H1 (cell line): ENCODE results near the gene GPSM1. TPM values are rescaled to one million over a fixed set of nuclear protein-coding genes. Genes with fewer than 3 reads are reported as not detected.

Experiments used
- CTCF ChIA-PET: fragments of 300-600 bp; sonication (Branson Sonifier 250); formaldehyde crosslinking; loops from one replicate; lab custom pipeline; 2021; ENCODE audit not compliant: partially characterized antibody; lab: Charles Lee
- POLR2A ChIA-PET: fragments of 300-600 bp; sonication (Branson Sonifier 250); formaldehyde crosslinking; loops from one replicate; lab custom pipeline; 2021; ENCODE audit warnings: inconsistent platforms; ENCODE audit not compliant: partially characterized antibody; lab: Charles Lee
- DNase-seq, 2 experiments: peaks; one replicate each; pipeline versions ENCODE4 v3.0.0 to v3.0.0-alpha.2; 2010 to 2022; ENCODE audit warnings: low spot score in 2 of 2, low read depth in 1 of 2, mixed read lengths in 1 of 2
- FAIRE-seq: peaks from 2 replicates; lab custom pipeline; 2011; peaks lifted over from hg19 to GRCh38; lab: Jason Lieb, UNC
- H2AFZ ChIP-seq: 2 replicates; pipeline ENCODE4 v1.8.1; 2012; ENCODE audit warnings: low read length, inconsistent platforms
- H2AK5ac ChIP-seq: 2 replicates; pipeline ENCODE4 v1.6.1; 2013; ENCODE audit warnings: low read depth, low read length
- H2BK120ac ChIP-seq: replicated peaks from 2 replicates; pipeline ENCODE3; 2013; ENCODE audit warnings: low read depth, low read length, inconsistent platforms
- H2BK12ac ChIP-seq: 2 replicates; pipeline ENCODE4 v1.6.1; 2013; ENCODE audit warnings: low read depth, low read length
- H2BK15ac ChIP-seq: 2 replicates; pipeline ENCODE4 v1.6.1; 2013; ENCODE audit warnings: low read length
- H2BK20ac ChIP-seq: 2 replicates; pipeline ENCODE4 v1.6.1; 2013; ENCODE audit warnings: low read length
- H2BK5ac ChIP-seq: 2 replicates; pipeline ENCODE4 v1.6.1; 2013; ENCODE audit warnings: low read depth, low read length
- H3K14ac ChIP-seq: 2 replicates; pipeline ENCODE4 v1.6.1; 2013; ENCODE audit warnings: inconsistent platforms; ENCODE audit not compliant: insufficient read length
- H3K18ac ChIP-seq: 2 replicates; pipeline ENCODE4 v1.6.1; 2013; ENCODE audit warnings: low read length; ENCODE audit errors: extremely low read depth
- H3K23ac ChIP-seq: 2 replicates; pipeline ENCODE4 v1.6.1; 2013; ENCODE audit warnings: inconsistent platforms; ENCODE audit not compliant: insufficient read length
- H3K23me2 ChIP-seq: 2 replicates; pipeline ENCODE4 v1.6.1; 2013; ENCODE audit warnings: low read depth, low read length
- H3K27ac ChIP-seq: 2 replicates; pipeline ENCODE4 v1.6.1; 2011; ENCODE audit warnings: low read depth, low read length, inconsistent platforms
- H3K27me3 ChIP-seq, 4 experiments: replicated peaks in 1 of 4; 1 replicate in 1 of 4; 2 replicates in 3 of 4; pipeline versions ENCODE4 v1.6.1 to v1.8.1; 2011 to 2013; ENCODE audit warnings: low read length in 3 of 4, mild to moderate bottlenecking in 3 of 4, inconsistent platforms in 2 of 4, mixed read lengths in 2 of 4, moderate library complexity in 1 of 4; ENCODE audit not compliant: control insufficient read depth in 3 of 4, insufficient read depth in 3 of 4; ENCODE audit errors: extremely low read depth in 1 of 4
- H3K36me3 ChIP-seq, 4 experiments: 2 replicates each; pipeline versions ENCODE4 v1.6.1 to v1.8.1; 2011 to 2013; ENCODE audit warnings: mild to moderate bottlenecking in 4 of 4, low read length in 3 of 4, moderate library complexity in 2 of 4, control low read depth in 1 of 4, inconsistent platforms in 1 of 4; ENCODE audit not compliant: insufficient read depth in 4 of 4, control insufficient read depth in 2 of 4
- H3K4ac ChIP-seq: replicated peaks from 2 replicates; pipeline ENCODE3; 2013; ENCODE audit warnings: low read length, low read depth, mixed read lengths, inconsistent platforms; ENCODE audit not compliant: insufficient read length
- H3K4me1 ChIP-seq, 4 experiments: replicated peaks in 1 of 4; 1 replicate in 1 of 4; 2 replicates in 3 of 4; pipeline versions ENCODE4 v1.6.1 to v1.8.1; 2011 to 2013; ENCODE audit warnings: low read length in 3 of 4, inconsistent platforms in 2 of 4, mixed read lengths in 1 of 4; ENCODE audit not compliant: insufficient read depth in 4 of 4, control insufficient read depth in 3 of 4
- H3K4me2 ChIP-seq, 2 experiments: 2 replicates each; pipeline versions ENCODE4 v1.6.1 to v1.8.1; 2011 to 2013; ENCODE audit warnings: low read depth in 2 of 2, low read length in 2 of 2, control low read depth in 1 of 2, inconsistent platforms in 1 of 2, mild to moderate bottlenecking in 1 of 2; ENCODE audit not compliant: insufficient read depth in 1 of 2
- H3K4me3 ChIP-seq, 4 experiments: fragments of 200-600, 300-600 bp in 1 of 4; sonication (generic), shearing (Covaris generic), sonication (Bioruptor Twin) in 1 of 4; 2 replicates each; pipeline versions ENCODE4 v1.5.1 to v1.8.1; 2011 to 2016; ENCODE audit warnings: low read length in 4 of 4, low read depth in 3 of 4, control low read depth in 2 of 4, inconsistent platforms in 2 of 4, mild to moderate bottlenecking in 2 of 4, mixed read lengths in 1 of 4, moderate library complexity in 1 of 4; ENCODE audit not compliant: insufficient read depth in 2 of 4; ENCODE audit errors: extremely low read depth in 1 of 4
- H3K56ac ChIP-seq: replicated peaks from 2 replicates; pipeline ENCODE3; 2013; ENCODE audit warnings: low read depth, mild to moderate bottlenecking, mixed read lengths, low read length, inconsistent platforms; ENCODE audit not compliant: insufficient read length
- H3K79me1 ChIP-seq: 2 replicates; pipeline ENCODE4 v1.6.1; 2013; ENCODE audit warnings: low read depth, low read length, control low read depth
- H3K79me2 ChIP-seq, 2 experiments: 2 replicates each; pipeline versions ENCODE4 v1.6.1 to v1.8.1; 2012 to 2013; ENCODE audit warnings: low read length in 2 of 2, mild to moderate bottlenecking in 2 of 2, inconsistent platforms in 1 of 2; ENCODE audit not compliant: insufficient read depth in 2 of 2, control insufficient read depth in 1 of 2
- H3K9ac ChIP-seq, 4 experiments: replicated peaks in 1 of 4; 1 replicate in 1 of 4; 2 replicates in 3 of 4; pipeline versions ENCODE4 v1.6.1 to v1.8.1; 2011 to 2013; ENCODE audit warnings: low read depth in 3 of 4, low read length in 3 of 4, control low read depth in 2 of 4, mild to moderate bottlenecking in 2 of 4, moderate library complexity in 2 of 4, inconsistent platforms in 1 of 4; ENCODE audit errors: extremely low read depth in 1 of 4
- H3K9me3 ChIP-seq, 2 experiments: 2 replicates each; pipeline versions ENCODE4 v1.6.1 to v1.8.1; 2012 to 2013; ENCODE audit warnings: mild to moderate bottlenecking in 2 of 2, moderate library complexity in 2 of 2, control low read depth in 1 of 2, inconsistent platforms in 1 of 2, low read depth in 1 of 2, low read length in 1 of 2, mixed read lengths in 1 of 2; ENCODE audit not compliant: insufficient read depth in 2 of 2
- H4K20me1 ChIP-seq, 2 experiments: replicated peaks in 1 of 2; 2 replicates each; pipeline versions ENCODE3 to v1.8.1; 2011 to 2013; ENCODE audit warnings: inconsistent platforms in 2 of 2, low read length in 2 of 2, mild to moderate bottlenecking in 1 of 2; ENCODE audit not compliant: insufficient read depth in 2 of 2, control insufficient read depth in 1 of 2
- H4K5ac ChIP-seq: 2 replicates; pipeline ENCODE4 v1.6.1; 2013; ENCODE audit warnings: low read length, low read depth, mixed read lengths, inconsistent platforms; ENCODE audit not compliant: insufficient read length
- H4K8ac ChIP-seq: 2 replicates; pipeline ENCODE4 v1.8.0; 2013; ENCODE audit warnings: mild to moderate bottlenecking, moderate library complexity, low read length, inconsistent platforms; ENCODE audit not compliant: insufficient read depth; ENCODE audit errors: extremely low read depth
- H4K91ac ChIP-seq: replicated peaks from 2 replicates; pipeline ENCODE3; 2013; ENCODE audit warnings: low read length, mixed read lengths, inconsistent platforms; ENCODE audit not compliant: insufficient read length
- BRCA1 ChIP-seq: IDR thresholded peaks from 2 replicates; pipeline ENCODE4 v1.6.1; 2012; ENCODE audit warnings: low read depth, low read length, improper control_type of control experiment
- CEBPB ChIP-seq: IDR thresholded peaks from 2 replicates; pipeline ENCODE4 v1.6.1; 2012; ENCODE audit warnings: low read depth, low read length
- EZH2 ChIP-seq: fragments of 200-600 bp; sonication (generic); IDR thresholded peaks from 2 replicates; pipeline ENCODE4 v1.7.1; 2012; ENCODE audit warnings: low read depth, mild to moderate bottlenecking, moderate library complexity, low read length, inconsistent platforms; ENCODE audit not compliant: severe bottlenecking
- JUND ChIP-seq: IDR thresholded peaks from 2 replicates; pipeline ENCODE4 v1.6.1; 2011; ENCODE audit warnings: mild to moderate bottlenecking, improper control_type of control experiment, low read length
- KDM1A ChIP-seq: fragments of 200-600, 300-600 bp; sonication (generic); IDR thresholded peaks from 2 replicates; pipeline ENCODE4 v1.7.1; 2016; ENCODE audit warnings: mild to moderate bottlenecking, low read length, borderline replicate concordance
- MAFK ChIP-seq: IDR thresholded peaks from 2 replicates; pipeline ENCODE4 v1.6.1; 2012; ENCODE audit warnings: low read depth, mild to moderate bottlenecking, improper control_type of control experiment, low read length
- POLR2AphosphoS5 ChIP-seq: IDR thresholded peaks from 2 replicates; pipeline ENCODE4 v1.6.1; 2011; ENCODE audit warnings: low read depth, low read length
- POU5F1 ChIP-seq: IDR thresholded peaks from 2 replicates; pipeline ENCODE4 v1.6.1; 2011; ENCODE audit warnings: low read depth, mild to moderate bottlenecking, low read length, moderate library complexity
- RFX5 ChIP-seq: IDR thresholded peaks from 2 replicates; pipeline ENCODE4 v1.6.1; 2011; ENCODE audit warnings: low read depth, low read length, improper control_type of control experiment, borderline replicate concordance
- RNF2 ChIP-seq: fragments of 200-900, 300-1000 bp; sonication (generic); IDR thresholded peaks from 2 replicates; pipeline ENCODE4 v1.7.1; 2016; ENCODE audit warnings: borderline replicate concordance, low read depth, mild to moderate bottlenecking, antibody characterized with exemption, low read length; ENCODE audit not compliant: poor library complexity, severe bottlenecking; ENCODE audit errors: missing control alignments
- SP2 ChIP-seq: IDR thresholded peaks from 2 replicates; pipeline ENCODE4 v1.6.1; 2012; ENCODE audit warnings: mild to moderate bottlenecking, low read length, inconsistent platforms
- WGBS, 2 experiments: shearing (Covaris generic) in 1 of 2; methylation state at CpG; one replicate each; pipeline versions ENCODE4 v1.1.6 to v1.1.7; 2013 to 2015; ENCODE audit warnings: low lambda C conversion rate in 2 of 2, mixed read lengths in 2 of 2, inconsistent platforms in 1 of 2, low coverage in 1 of 2, missing lambda C conversion rate in 1 of 2; ENCODE audit not compliant: insufficient replicate concordance in 2 of 2, insufficient coverage in 1 of 2, insufficient read length in 1 of 2; ENCODE audit errors: extremely low coverage in 1 of 2, missing lambda C conversion rate in 1 of 2; 5-methylcytosine and 5-hydroxymethylcytosine counted together
- polyA plus RNA-seq, 7 experiments: library from polyadenylated mRNA; depleted of rRNA in 3 of 7; stranded (reverse) in 5 of 7; unstranded in 2 of 7; fragments of >200 nt in 5 of 7; fragments of 200-250 nt in 2 of 7; gene quantifications; 1 replicate in 5 of 7; 2 replicates in 1 of 7; 4 replicates in 1 of 7; pipeline versions ENCODE4 v1.2.1 to v1.2.3, GENCODE V29; 2011 to 2013; ENCODE audit warnings: missing spikeins in 2 of 7, mixed read lengths in 2 of 7
- total RNA-seq: library from RNA; stranded (reverse); fragmentation: NEBNext Ultra II Directional; extraction: Animal tissue kit (Norgen Biotek cat#: 25700); gene quantifications from 2 replicates; pipeline ENCODE4 v1.2.1, GENCODE V29; 2021
- TF ChIP-seq, protein P1 (sequence below): IDR thresholded peaks from 2 replicates; pipeline ENCODE4 v1.6.1; 2012; ENCODE audit warnings: low read length, inconsistent platforms

The GPSM1 gene
- total and polyA plus RNA-seq, 2 of the 8 experiments (the other 6 are each of a cell fraction or from before 2014, with no cell fraction given) = 12.8 to 18.0 TPM

DNA sequence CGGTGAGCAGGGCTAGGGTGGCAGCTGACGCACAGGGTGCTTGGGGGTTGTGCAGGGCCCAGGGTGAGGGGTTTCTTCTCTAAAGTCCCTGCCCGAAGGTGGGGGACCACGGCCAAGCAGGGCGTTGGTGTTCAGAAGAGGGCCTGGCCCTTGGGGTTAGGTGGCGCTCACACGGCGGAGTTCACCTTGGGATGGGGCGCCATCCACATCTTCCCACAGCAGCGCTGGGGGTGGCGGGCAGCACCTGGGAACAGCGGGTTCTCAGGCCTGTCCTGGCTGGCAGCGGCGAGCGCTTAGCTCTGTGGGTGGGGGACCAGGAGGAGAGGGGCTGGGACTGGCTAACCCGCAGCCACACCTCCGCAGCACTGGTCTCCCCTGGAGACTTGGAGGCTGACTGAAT is 6.1 kb downstream of the GPSM1 start:
- Histone ChIP-seq H4K8ac (peak overlapping the region; percentile 3; the same call in 1 of the 2 replicates), H2BK5ac (peak overlapping the region; percentile 21; the same call in 1 of the 2 replicates), H4K5ac (no peak overlapping the region), H3K4me1 (peaks cover 0 to 10% (median 2%) of the 10 kb centered on the region in 4 experiments; a peak in 3 of 7 replicates), H3K4me3 (no peak overlapping the region), H2BK120ac (no peak overlapping the region), H3K36me3 (peaks cover 0 to 4% (median 0%) of the 10 kb centered on the region in 4 experiments; a peak in 2 of 8 replicates), H4K20me1 (peaks cover 0 to 8% of the 10 kb centered on the region in 2 experiments), H3K4ac (no peak overlapping the region), H3K9ac (no peak overlapping the region), H3K4me2 (no peak overlapping the region), H3K18ac (no peak overlapping the region), H3K23ac (no peak overlapping the region), H3K9me3 (no peaks in the 10 kb centered on the region), H3K23me2 (no peaks in the 10 kb centered on the region), H3K56ac (no peak overlapping the region), H2BK20ac (no peak overlapping the region), H2BK12ac (no peak overlapping the region), H3K27ac (no peak overlapping the region; the same call in 1 of the 2 replicates), H2BK15ac (no peak overlapping the region), H4K91ac (no peak overlapping the region), H2AFZ (no peak overlapping the region), H3K79me1 (0 out of 2 replicates have a peak, but pooled peaks cover 2% of the 10 kb centered on the region), H2AK5ac (no peak overlapping the region), H3K27me3 (no peaks in the 10 kb centered on the region), H3K14ac (no peak overlapping the region), H3K79me2 (no peaks in the 10 kb centered on the region)
- WGBS, 2 experiments = 90% methylated on average over 9 of the region's 17 CpGs; no CpG with 5 or more reads in 1 of the 2 experiments
- POLR2A ChIA-PET = interaction anchor here (0.7 to 1.8 kb wide), 3 partner anchors 10 to 388 kb away, joined by 3 to 7 read pairs (median 4); no protein-coding TSS in a partner anchor
- CTCF ChIA-PET = interaction anchor here (0.7 to 3.7 kb wide), 5 partner anchors 10 to 88 kb away, joined by 3 to 20 read pairs (median 4); partner anchors contain the start of gene QSOX2
- no peak for FAIRE-seq
- DNase-seq = no peak
- TF ChIP-seq POU5F1 (no peak), EZH2 (no peak), BRCA1 (no peak), CEBPB (no peak), JUND (no peak), KDM1A (no peak), RNF2 (no peak), RFX5 (no peak), SP2 (no peak), MAFK (no peak), POLR2AphosphoS5 (no peak)
- TF ChIP-seq, protein P1, sequence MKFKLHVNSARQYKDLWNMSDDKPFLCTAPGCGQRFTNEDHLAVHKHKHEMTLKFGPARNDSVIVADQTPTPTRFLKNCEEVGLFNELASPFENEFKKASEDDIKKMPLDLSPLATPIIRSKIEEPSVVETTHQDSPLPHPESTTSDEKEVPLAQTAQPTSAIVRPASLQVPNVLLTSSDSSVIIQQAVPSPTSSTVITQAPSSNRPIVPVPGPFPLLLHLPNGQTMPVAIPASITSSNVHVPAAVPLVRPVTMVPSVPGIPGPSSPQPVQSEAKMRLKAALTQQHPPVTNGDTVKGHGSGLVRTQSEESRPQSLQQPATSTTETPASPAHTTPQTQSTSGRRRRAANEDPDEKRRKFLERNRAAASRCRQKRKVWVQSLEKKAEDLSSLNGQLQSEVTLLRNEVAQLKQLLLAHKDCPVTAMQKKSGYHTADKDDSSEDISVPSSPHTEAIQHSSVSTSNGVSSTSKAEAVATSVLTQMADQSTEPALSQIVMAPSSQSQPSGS = no peak
